ENCODE measurements around the gene WWOX.

DNA sequence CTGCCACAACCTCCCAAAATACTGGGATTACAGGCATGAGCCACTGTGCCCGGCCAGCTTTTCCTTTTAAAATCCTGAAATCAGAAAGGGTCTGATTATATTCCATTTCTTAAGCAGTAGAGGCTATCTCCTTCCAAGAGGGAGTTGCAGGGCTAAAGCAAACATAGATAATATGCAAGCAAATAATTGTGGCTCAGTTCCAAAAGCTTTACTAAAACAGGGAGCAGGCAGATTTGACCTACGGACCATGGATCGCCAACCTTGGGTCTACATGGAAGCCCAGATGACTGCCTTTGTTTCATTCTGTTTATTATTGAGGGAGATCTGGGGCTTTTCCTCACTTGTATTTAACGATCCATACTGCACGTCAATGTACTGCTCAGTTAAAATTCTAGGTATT is 38.6 kb upstream of the WWOX start:
- TF ChIP-seq, protein P1, sequence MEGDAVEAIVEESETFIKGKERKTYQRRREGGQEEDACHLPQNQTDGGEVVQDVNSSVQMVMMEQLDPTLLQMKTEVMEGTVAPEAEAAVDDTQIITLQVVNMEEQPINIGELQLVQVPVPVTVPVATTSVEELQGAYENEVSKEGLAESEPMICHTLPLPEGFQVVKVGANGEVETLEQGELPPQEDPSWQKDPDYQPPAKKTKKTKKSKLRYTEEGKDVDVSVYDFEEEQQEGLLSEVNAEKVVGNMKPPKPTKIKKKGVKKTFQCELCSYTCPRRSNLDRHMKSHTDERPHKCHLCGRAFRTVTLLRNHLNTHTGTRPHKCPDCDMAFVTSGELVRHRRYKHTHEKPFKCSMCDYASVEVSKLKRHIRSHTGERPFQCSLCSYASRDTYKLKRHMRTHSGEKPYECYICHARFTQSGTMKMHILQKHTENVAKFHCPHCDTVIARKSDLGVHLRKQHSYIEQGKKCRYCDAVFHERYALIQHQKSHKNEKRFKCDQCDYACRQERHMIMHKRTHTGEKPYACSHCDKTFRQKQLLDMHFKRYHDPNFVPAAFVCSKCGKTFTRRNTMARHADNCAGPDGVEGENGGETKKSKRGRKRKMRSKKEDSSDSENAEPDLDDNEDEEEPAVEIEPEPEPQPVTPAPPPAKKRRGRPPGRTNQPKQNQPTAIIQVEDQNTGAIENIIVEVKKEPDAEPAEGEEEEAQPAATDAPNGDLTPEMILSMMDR (IDR thresholded peaks at IDR 0.05; ENCODE audit: low read depth, low read length), result no peak
- TF ChIP-seq POLR2A (IDR thresholded peaks at IDR 0.05; ENCODE audit: extremely low read depth, insufficient read length), result no peak

Measured in NB4 (cell line).